Fibroblast of mammary gland (primary cell): ENCODE measurements around the gene DLG2.

Experiments used
- DNase-seq: peaks from one replicate; pipeline ENCODE4 v3.0.0-alpha.2; 2010; ENCODE audit warnings: low read depth
- H3K4me3 ChIP-seq: 2 replicates; pipeline ENCODE4 v1.5.1; 2011; ENCODE audit warnings: low read depth, mild to moderate bottlenecking, low read length, moderate library complexity; ENCODE audit not compliant: control insufficient read depth
- CTCF ChIP-seq: conservative IDR thresholded peaks from 2 replicates; pipeline ENCODE4 v1.5.1; 2011; ENCODE audit warnings: low read depth, low read length, inconsistent platforms; ENCODE audit not compliant: control insufficient read depth, insufficient read depth

Gene DLG2

GRCh38 chr11:83827520-83827919, 1799.6 kb downstream of the DLG2 start:
- DNase-seq = peak; percentile 14
- no peak overlapping the region for H3K4me3 ChIP-seq
- no peak for TF ChIP-seq CTCF

- no peak for TF ChIP-seq CTCF
Observed at GRCh38 chr11:83826078-83826477, 1801.1 kb downstream of the DLG2 start.

GRCh38 chr11:83823461-83824025, 1803.6 kb downstream of the DLG2 start:
- no peak for TF ChIP-seq CTCF
- no peak for DNase-seq
- H3K4me3 ChIP-seq = no peak overlapping the region

More at GRCh38 chr11:83826078-83826477, 1801.1 kb downstream of the DLG2 start:
- no peak overlapping the region for H3K4me3 ChIP-seq
- no peak for DNase-seq

- DNase-seq = peak; percentile 80
- peak; percentile 58 for TF ChIP-seq CTCF
- H3K4me3 ChIP-seq = no peak overlapping the region
Observed at GRCh38 chr11:83819931-83820549, 1807.1 kb downstream of the DLG2 start.

GRCh38 chr11:83818349-83818748, 1808.8 kb downstream of the DLG2 start:
- no peak for TF ChIP-seq CTCF
- H3K4me3 ChIP-seq = no peak overlapping the region
- DNase-seq = peak; percentile 37

- DNase-seq = peak; percentile 30
- TF ChIP-seq CTCF = peak; percentile 62
- no peak overlapping the region for H3K4me3 ChIP-seq
Observed at GRCh38 chr11:83816572-83817187, 1810.5 kb downstream of the DLG2 start.
